MM.1S (cell line): ENCODE results near the gene GDPD3.

Experiments
- CTCF ChIP-seq: fragments of 300-600 bp; sonication (generic); IDR thresholded peaks from 2 replicates; pipeline ENCODE4 v1.5.1; 2016; ENCODE audit warnings: antibody characterized with exemption, low read length, mixed read lengths
- EZH2 ChIP-seq: fragments of 300-600 bp; sonication (generic); optimal IDR thresholded peaks from 2 replicates; pipeline ENCODE3; 2017; ENCODE audit warnings: low read depth, mild to moderate bottlenecking, antibody characterized with exemption, low read length, mixed read lengths

GRCh38 chr16:30142672-30143346 is 29.5 kb upstream of the GDPD3 start:
- TF ChIP-seq EZH2, result no peak
- TF ChIP-seq CTCF, result peak; percentile 60
